WTC11 (cell line): ENCODE results near the gene C17orf50.

Experiments used
- ATF3 ChIP-seq: sonication (generic); formaldehyde crosslinking; conservative IDR thresholded peaks from 2 replicates; pipeline ENCODE4 v1.8.1; 2022; ENCODE audit warnings: mild to moderate bottlenecking, missing genetic modification reagents
- CDX4 ChIP-seq: fragments of 250-450 bp; sonication (Bioruptor Pico); IDR thresholded peaks from 2 replicates; pipeline ENCODE4 v1.9.0; 2021; ENCODE audit warnings: moderate library complexity, mild to moderate bottlenecking, inconsistent platforms, borderline replicate concordance
- GABPB1 ChIP-seq: sonication (generic); formaldehyde crosslinking; IDR thresholded peaks from 2 replicates; pipeline ENCODE4 v1.8.1; 2023; ENCODE audit warnings: mild to moderate bottlenecking, missing genetic modification reagents
- JUN ChIP-seq: sonication (generic); formaldehyde crosslinking; IDR thresholded peaks from 2 replicates; pipeline ENCODE4 v1.8.0; 2023; ENCODE audit warnings: mild to moderate bottlenecking, missing genetic modification reagents
- MXD4 ChIP-seq: fragments of 250-450 bp; sonication (Bioruptor Pico); IDR thresholded peaks from 2 replicates; pipeline ENCODE4 v1.8.0; 2021; ENCODE audit warnings: mild to moderate bottlenecking, moderate library complexity, borderline replicate concordance
- SP1 ChIP-seq: sonication (generic); formaldehyde crosslinking; conservative IDR thresholded peaks from 2 replicates; pipeline ENCODE4 v1.8.1; 2022; ENCODE audit warnings: missing genetic modification reagents
- USF2 ChIP-seq: sonication (generic); formaldehyde crosslinking; IDR thresholded peaks from 2 replicates; pipeline ENCODE4 v1.8.1; 2023; ENCODE audit warnings: mild to moderate bottlenecking, missing genetic modification reagents, moderate library complexity
- ZNF423 ChIP-seq: fragments of 250-450 bp; sonication (Bioruptor Pico); IDR thresholded peaks from 2 replicates; pipeline ENCODE4 v2.1.2; 2022; ENCODE audit warnings: mild to moderate bottlenecking, moderate library complexity
- TF ChIP-seq, protein P1 (sequence below): fragments of 200-600 bp; IDR thresholded peaks from 2 replicates; pipeline ENCODE4 v1.8.0; 2022; ENCODE audit warnings: antibody characterized with exemption
- TF ChIP-seq, protein P2 (sequence below): sonication (generic); formaldehyde crosslinking; IDR thresholded peaks from 2 replicates; pipeline ENCODE4 v1.8.0; 2022; ENCODE audit warnings: mild to moderate bottlenecking, missing genetic modification reagents
- TF ChIP-seq, protein P3 (sequence below): sonication (generic); formaldehyde crosslinking; IDR thresholded peaks from 2 replicates; pipeline ENCODE4 v1.8.1; 2022; ENCODE audit warnings: low read depth, mild to moderate bottlenecking, moderate library complexity, missing genetic modification reagents, borderline replicate concordance
- TF ChIP-seq, protein P4 (sequence below): sonication (generic); formaldehyde crosslinking; conservative IDR thresholded peaks from 2 replicates; pipeline ENCODE4 v1.8.1; 2023; ENCODE audit warnings: mild to moderate bottlenecking, low read depth, missing genetic modification reagents, moderate library complexity

- TF ChIP-seq, protein P1, sequence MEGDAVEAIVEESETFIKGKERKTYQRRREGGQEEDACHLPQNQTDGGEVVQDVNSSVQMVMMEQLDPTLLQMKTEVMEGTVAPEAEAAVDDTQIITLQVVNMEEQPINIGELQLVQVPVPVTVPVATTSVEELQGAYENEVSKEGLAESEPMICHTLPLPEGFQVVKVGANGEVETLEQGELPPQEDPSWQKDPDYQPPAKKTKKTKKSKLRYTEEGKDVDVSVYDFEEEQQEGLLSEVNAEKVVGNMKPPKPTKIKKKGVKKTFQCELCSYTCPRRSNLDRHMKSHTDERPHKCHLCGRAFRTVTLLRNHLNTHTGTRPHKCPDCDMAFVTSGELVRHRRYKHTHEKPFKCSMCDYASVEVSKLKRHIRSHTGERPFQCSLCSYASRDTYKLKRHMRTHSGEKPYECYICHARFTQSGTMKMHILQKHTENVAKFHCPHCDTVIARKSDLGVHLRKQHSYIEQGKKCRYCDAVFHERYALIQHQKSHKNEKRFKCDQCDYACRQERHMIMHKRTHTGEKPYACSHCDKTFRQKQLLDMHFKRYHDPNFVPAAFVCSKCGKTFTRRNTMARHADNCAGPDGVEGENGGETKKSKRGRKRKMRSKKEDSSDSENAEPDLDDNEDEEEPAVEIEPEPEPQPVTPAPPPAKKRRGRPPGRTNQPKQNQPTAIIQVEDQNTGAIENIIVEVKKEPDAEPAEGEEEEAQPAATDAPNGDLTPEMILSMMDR: no peak
- TF ChIP-seq, protein P2, sequence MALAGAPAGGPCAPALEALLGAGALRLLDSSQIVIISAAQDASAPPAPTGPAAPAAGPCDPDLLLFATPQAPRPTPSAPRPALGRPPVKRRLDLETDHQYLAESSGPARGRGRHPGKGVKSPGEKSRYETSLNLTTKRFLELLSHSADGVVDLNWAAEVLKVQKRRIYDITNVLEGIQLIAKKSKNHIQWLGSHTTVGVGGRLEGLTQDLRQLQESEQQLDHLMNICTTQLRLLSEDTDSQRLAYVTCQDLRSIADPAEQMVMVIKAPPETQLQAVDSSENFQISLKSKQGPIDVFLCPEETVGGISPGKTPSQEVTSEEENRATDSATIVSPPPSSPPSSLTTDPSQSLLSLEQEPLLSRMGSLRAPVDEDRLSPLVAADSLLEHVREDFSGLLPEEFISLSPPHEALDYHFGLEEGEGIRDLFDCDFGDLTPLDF (CRISPR knock-in tag): no peak
- TF ChIP-seq USF2: no peak
- TF ChIP-seq, protein P3, sequence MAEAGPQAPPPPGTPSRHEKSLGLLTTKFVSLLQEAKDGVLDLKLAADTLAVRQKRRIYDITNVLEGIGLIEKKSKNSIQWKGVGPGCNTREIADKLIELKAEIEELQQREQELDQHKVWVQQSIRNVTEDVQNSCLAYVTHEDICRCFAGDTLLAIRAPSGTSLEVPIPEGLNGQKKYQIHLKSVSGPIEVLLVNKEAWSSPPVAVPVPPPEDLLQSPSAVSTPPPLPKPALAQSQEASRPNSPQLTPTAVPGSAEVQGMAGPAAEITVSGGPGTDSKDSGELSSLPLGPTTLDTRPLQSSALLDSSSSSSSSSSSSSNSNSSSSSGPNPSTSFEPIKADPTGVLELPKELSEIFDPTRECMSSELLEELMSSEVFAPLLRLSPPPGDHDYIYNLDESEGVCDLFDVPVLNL (CRISPR knock-in tag): no peak
- TF ChIP-seq ZNF423 (CRISPR knock-in tag): 0 out of 2 replicates have a peak, but pooled peaks have one; percentile 8
- no peak for TF ChIP-seq GABPB1 (CRISPR knock-in tag)
- no peak for TF ChIP-seq ATF3 (CRISPR knock-in tag)
- TF ChIP-seq, protein P4, sequence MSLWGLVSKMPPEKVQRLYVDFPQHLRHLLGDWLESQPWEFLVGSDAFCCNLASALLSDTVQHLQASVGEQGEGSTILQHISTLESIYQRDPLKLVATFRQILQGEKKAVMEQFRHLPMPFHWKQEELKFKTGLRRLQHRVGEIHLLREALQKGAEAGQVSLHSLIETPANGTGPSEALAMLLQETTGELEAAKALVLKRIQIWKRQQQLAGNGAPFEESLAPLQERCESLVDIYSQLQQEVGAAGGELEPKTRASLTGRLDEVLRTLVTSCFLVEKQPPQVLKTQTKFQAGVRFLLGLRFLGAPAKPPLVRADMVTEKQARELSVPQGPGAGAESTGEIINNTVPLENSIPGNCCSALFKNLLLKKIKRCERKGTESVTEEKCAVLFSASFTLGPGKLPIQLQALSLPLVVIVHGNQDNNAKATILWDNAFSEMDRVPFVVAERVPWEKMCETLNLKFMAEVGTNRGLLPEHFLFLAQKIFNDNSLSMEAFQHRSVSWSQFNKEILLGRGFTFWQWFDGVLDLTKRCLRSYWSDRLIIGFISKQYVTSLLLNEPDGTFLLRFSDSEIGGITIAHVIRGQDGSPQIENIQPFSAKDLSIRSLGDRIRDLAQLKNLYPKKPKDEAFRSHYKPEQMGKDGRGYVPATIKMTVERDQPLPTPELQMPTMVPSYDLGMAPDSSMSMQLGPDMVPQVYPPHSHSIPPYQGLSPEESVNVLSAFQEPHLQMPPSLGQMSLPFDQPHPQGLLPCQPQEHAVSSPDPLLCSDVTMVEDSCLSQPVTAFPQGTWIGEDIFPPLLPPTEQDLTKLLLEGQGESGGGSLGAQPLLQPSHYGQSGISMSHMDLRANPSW: no peak
- TF ChIP-seq CDX4 (CRISPR knock-in tag): no peak
- no peak for TF ChIP-seq SP1 (CRISPR knock-in tag)
- no peak for TF ChIP-seq JUN (CRISPR knock-in tag)
- TF ChIP-seq MXD4 (CRISPR knock-in tag): no peak
These were observed 34.6 kb downstream of the C17orf50 start, which contains the start of gene MMP28 for GRCh38 chr17:35795007-35795870.
